ENCODE results near the gene ROBO1. TPM values are rescaled to one million over a fixed set of nuclear protein-coding genes. Genes with fewer than 3 reads are reported as not detected.

Gene ROBO1
- total RNA-seq, 1 donor from 2014 or later = 13.4 TPM

GRCh38 chr3:79039192-79039591 lies 728.6 kb downstream of the ROBO1 start:
- Histone ChIP-seq H3K9me3 (no peaks in the 10 kb centered on the region), H3K4me3 (no peak overlapping the region), H3K4me1 (no peaks in the 10 kb centered on the region), H3K27me3 (no peaks in the 10 kb centered on the region), H3K36me3 (no peaks in the 10 kb centered on the region), H3K27ac (no peak overlapping the region)
- intact Hi-C loops (cut with DNase I) = no loop called here
- no peak for DNase-seq (ENCODE audit: low spot score in 2 of 2)
- no peak for TF ChIP-seq CTCF (IDR thresholded peaks at IDR 0.05)

GRCh38 chr3:79038636-79039035 lies 729.2 kb downstream of the ROBO1 start:
- no peak overlapping the region for H3K4me3 ChIP-seq
- intact Hi-C loops (cut with DNase I) = no loop called here
- no peak for DNase-seq (ENCODE audit: low spot score in 2 of 2)

GRCh38 chr3:79038057-79038456 lies 729.7 kb downstream of the ROBO1 start:
- no peak overlapping the region for H3K27ac ChIP-seq
- TF ChIP-seq CTCF (IDR thresholded peaks at IDR 0.05) = no peak
- H3K9me3 ChIP-seq = no peaks in the 10 kb centered on the region
- H3K4me3 ChIP-seq = no peak overlapping the region
- H3K27me3 ChIP-seq = no peaks in the 10 kb centered on the region
- DNase-seq (ENCODE audit: low spot score in 2 of 2) = no peak
- intact Hi-C loops (cut with DNase I) = no loop called here
- H3K36me3 ChIP-seq = no peaks in the 10 kb centered on the region
- no peaks in the 10 kb centered on the region for H3K4me1 ChIP-seq

More at GRCh38 chr3:79038636-79039035, 729.2 kb downstream of the ROBO1 start:
- H3K27ac ChIP-seq = no peak overlapping the region
- no peaks in the 10 kb centered on the region for H3K9me3 ChIP-seq
- no peak for TF ChIP-seq CTCF (IDR thresholded peaks at IDR 0.05)
- no peaks in the 10 kb centered on the region for H3K27me3 ChIP-seq
- no peaks in the 10 kb centered on the region for H3K4me1 ChIP-seq
- H3K36me3 ChIP-seq = no peaks in the 10 kb centered on the region

- Histone ChIP-seq H3K27ac (no peak overlapping the region), H3K4me1 (no peaks in the 10 kb centered on the region), H3K27me3 (no peaks in the 10 kb centered on the region), H3K4me3 (no peak overlapping the region), H3K9me3 (no peaks in the 10 kb centered on the region), H3K36me3 (no peaks in the 10 kb centered on the region)
- intact Hi-C loops (cut with DNase I) = loop anchor here (1.0 kb wide), 1 partner anchor 374 kb away; no protein-coding TSS in a partner anchor
- TF ChIP-seq CTCF (IDR thresholded peaks at IDR 0.05) = peak in 2 of 3 experiments; percentile 58 to 69
- DNase-seq (ENCODE audit: low spot score in 2 of 2) = no peak
These were observed 735.0 kb downstream of the ROBO1 start for GRCh38 chr3:79032686-79033318.

GRCh38 chr3:79030157-79030556 lies 737.6 kb downstream of the ROBO1 start:
- Histone ChIP-seq H3K9me3 (no peaks in the 10 kb centered on the region), H3K36me3 (no peaks in the 10 kb centered on the region), H3K4me3 (no peak overlapping the region), H3K27ac (no peak overlapping the region), H3K4me1 (no peaks in the 10 kb centered on the region), H3K27me3 (no peaks in the 10 kb centered on the region)
- intact Hi-C loops (cut with DNase I) = no loop called here
- TF ChIP-seq CTCF (IDR thresholded peaks at IDR 0.05) = no peak
- DNase-seq (ENCODE audit: low spot score in 2 of 2) = no peak

GRCh38 chr3:79028916-79029315 lies 738.9 kb downstream of the ROBO1 start:
- no peak overlapping the region for H3K27ac ChIP-seq
- no peak for DNase-seq (ENCODE audit: low spot score in 2 of 2)
- no peak for TF ChIP-seq CTCF (IDR thresholded peaks at IDR 0.05)
- no peaks in the 10 kb centered on the region for H3K9me3 ChIP-seq
- no peaks in the 10 kb centered on the region for H3K4me1 ChIP-seq
- intact Hi-C loops (cut with DNase I) = no loop called here
- no peaks in the 10 kb centered on the region for H3K36me3 ChIP-seq
- H3K4me3 ChIP-seq = no peak overlapping the region
- no peaks in the 10 kb centered on the region for H3K27me3 ChIP-seq

All from ascending aorta (tissue), 2 donors.